Motor neuron (in vitro differentiated cells): ENCODE data around the gene NAA25. TPM values are rescaled to one million over a fixed set of nuclear protein-coding genes. Genes with fewer than 3 reads are reported as not detected.
"Not testable (repeated sequence)": the region's sequence is repeated elsewhere in the genome, so short reads cannot be mapped to it uniquely, and the experiment has no call there.

Experiments
- ATAC-seq, 8 experiments: fragments of 200-7000 bp; cut with Tn5 transposase; replicated peaks in 6 of 8; 2 replicates each; pipeline ENCODE4 v1.8.0; 2021; ENCODE audit warnings: mild to moderate bottlenecking in 8 of 8, moderate library complexity in 8 of 8
- H3K27ac ChIP-seq, 2 donors: fragments of 250-450 bp; sonication (Bioruptor Pico); 2 replicates each; pipeline ENCODE4 v1.9.0; 2021; ENCODE audit warnings: antibody characterized with exemption in 2 of 2, mild to moderate bottlenecking in 2 of 2, moderate library complexity in 1 of 2
- H3K4me1 ChIP-seq, 2 donors: fragments of 250-450 bp; sonication (Bioruptor Pico); replicated peaks in 1 of 2; 2 replicates each; pipeline ENCODE4 v1.6.1; 2021; ENCODE audit warnings: antibody characterized with exemption in 2 of 2, mild to moderate bottlenecking in 2 of 2, moderate library complexity in 1 of 2
- H3K4me3 ChIP-seq, 5 donors: fragments of 250-450 bp; sonication (Bioruptor Pico); 2 replicates each; pipeline ENCODE4 v1.9.0; 2021; ENCODE audit warnings: antibody characterized with exemption in 5 of 5, mild to moderate bottlenecking in 5 of 5, moderate library complexity in 4 of 5
- WGBS, 10 experiments: fragments of 450-650 bp; shearing (Covaris generic); methylation state at CpG; one replicate each; pipeline ENCODE4 v1.0.0; 2022; 5-methylcytosine and 5-hydroxymethylcytosine counted together
- in situ Hi-C, 9 experiments: fragments of 400-800 bp; cut with MboI; loops; one replicate each; pipeline ENCODE4 v1.15.0; 2021; ENCODE audit warnings: low sequenced_read_pairs in 9 of 9, low pct_unique_long_range_greater_than_20kb in 2 of 9; ENCODE audit not compliant: unreplicated experiment in 9 of 9
- total RNA-seq, 8 experiments: library from RNA; unstranded; fragments of 300-600 nt; gene quantifications; 2 replicates each; pipeline versions ENCODE4 v1.2.3 to v1.2.4, GENCODE V29; 2022

Gene NAA25
- total RNA-seq, 8 experiments from 2014 or later: 18.5 to 49.3 (median 24.7) TPM

- H3K27ac ChIP-seq, ATAC-seq, H3K4me1 ChIP-seq, H3K4me3 ChIP-seq, in situ Hi-C loops: not testable (repeated sequence)
- WGBS, 10 experiments: 68 to 94% (median 87%) methylated on average over 5 to 17 of the region's 17 CpGs; no CpG with 5 or more reads in 1 of the 10 experiments
Measured at GRCh38 chr12:111994211-111995111, 114.1 kb downstream of the NAA25 start.

- no peaks in the 10 kb centered on the region for H3K4me1 ChIP-seq
- in situ Hi-C loops: no loop called here
- ATAC-seq: no peak
- 70 to 100% (median 90%) methylated on average over 1 to 2 of the region's 2 CpGs; no CpG with 5 or more reads in 2 of the 10 experiments for WGBS, 10 experiments
- no peak overlapping the region for H3K27ac ChIP-seq
- H3K4me3 ChIP-seq: no peak overlapping the region
Measured at GRCh38 chr12:111993292-111994150, 115.1 kb downstream of the NAA25 start.

GRCh38 chr12:111992464-111992863, 116.1 kb downstream of the NAA25 start:
- 0 to 100% (median 50%) methylated on average over 1 to 5 of the region's 6 CpGs; no CpG with 5 or more reads in 1 of the 10 experiments for WGBS, 10 experiments
- no peaks in the 10 kb centered on the region for H3K4me1 ChIP-seq
- no peak for ATAC-seq
- no peak overlapping the region for H3K27ac ChIP-seq
- no peak overlapping the region for H3K4me3 ChIP-seq
- in situ Hi-C loops: no loop called here

GRCh38 chr12:111991946-111992345, 116.6 kb downstream of the NAA25 start:
- in situ Hi-C loops: no loop called here
- H3K4me1 ChIP-seq: no peaks in the 10 kb centered on the region
- no peak overlapping the region for H3K4me3 ChIP-seq
- no peak for ATAC-seq
- WGBS, 10 experiments: 97 to 100% methylated on average over 2 to 4 of the region's 4 CpGs; no CpG with 5 or more reads in 8 of the 10 experiments
- H3K27ac ChIP-seq: no peak overlapping the region

- H3K4me3 ChIP-seq: no peak overlapping the region
- H3K4me1 ChIP-seq: no peaks in the 10 kb centered on the region
- WGBS, 10 experiments: 86 to 100% (median 92%) methylated on average over 1 to 2 of the region's 2 CpGs; no CpG with 5 or more reads in 5 of the 10 experiments
- no peak for ATAC-seq
- in situ Hi-C loops: no loop called here
- H3K27ac ChIP-seq: no peak overlapping the region
Measured at GRCh38 chr12:111991535-111991934, 117.0 kb downstream of the NAA25 start.

GRCh38 chr12:111984820-111985219, 123.8 kb downstream of the NAA25 start:
- WGBS, 10 experiments: 32 to 90% (median 63%) methylated on average over 1 to 2 of the region's 2 CpGs
- no peak overlapping the region for H3K27ac ChIP-seq
- H3K4me1 ChIP-seq: no peaks in the 10 kb centered on the region
- in situ Hi-C loops: no loop called here
- H3K4me3 ChIP-seq: no peak overlapping the region
- no peak for ATAC-seq

- ATAC-seq: peak in 1 of 8 experiments; percentile 47
- Histone ChIP-seq H3K4me1 (no peaks in the 10 kb centered on the region), H3K4me3 (no peak overlapping the region), H3K27ac (no peak overlapping the region)
- in situ Hi-C loops: no loop called here
- WGBS, 10 experiments: 50 to 100% (median 97%) methylated on average over 1 to 2 of the region's 2 CpGs; no CpG with 5 or more reads in 6 of the 10 experiments
Measured at GRCh38 chr12:111981987-111982386, 126.6 kb downstream of the NAA25 start.

GRCh38 chr12:111980598-111980997, 128.0 kb downstream of the NAA25 start:
- no peaks in the 10 kb centered on the region for H3K4me1 ChIP-seq
- ATAC-seq: no peak
- H3K27ac ChIP-seq: no peak overlapping the region
- in situ Hi-C loops: no loop called here
- no peak overlapping the region for H3K4me3 ChIP-seq
- 68 to 100% (median 89%) methylated on average over 1 to 5 of the region's 5 CpGs for WGBS, 10 experiments

- Histone ChIP-seq H3K4me3 (no peak overlapping the region), H3K4me1 (no peaks in the 10 kb centered on the region), H3K27ac (no peak overlapping the region)
- in situ Hi-C loops: no loop called here
- ATAC-seq: no peak
Measured at GRCh38 chr12:111978545-111978944, 130.0 kb downstream of the NAA25 start.

GRCh38 chr12:111976860-111977259, 131.7 kb downstream of the NAA25 start:
- no peak overlapping the region for H3K27ac ChIP-seq
- H3K4me1 ChIP-seq: no peaks in the 10 kb centered on the region
- no peak overlapping the region for H3K4me3 ChIP-seq
- in situ Hi-C loops: no loop called here
- no peak for ATAC-seq

Other genes with a start within 250 kb of the NAA25 start
- 10 to 100 TPM in 6 of 8 experiments, 1 to 10 TPM in 2; 6.5 to 21.8 (median 18.6) TPM for gene TMEM116, start 95.6 kb downstream of the NAA25 start, total RNA-seq
- gene ERP29, start 95.4 kb downstream of the NAA25 start, total RNA-seq: 100 to 1,000 TPM in 5 of 8 experiments, 10 to 100 TPM in 3; 47.2 to 152 (median 107) TPM
- gene TRAFD1, start 16.8 kb upstream of the NAA25 start, total RNA-seq: 10 to 100 TPM; 30.6 to 47.1 (median 37.5) TPM